GM18870 (cell line): ENCODE results near the gene STK35.

Experiments
- ATAC-seq: cut with Tn5 transposase; IDR thresholded peaks from one replicate; pipeline ENCODE4 v1.9.1; 2021; ENCODE audit warnings: moderate library complexity; ENCODE audit not compliant: unreplicated experiment

The STK35 gene

GRCh38 chr20:2104236-2104635, 2.6 kb downstream of the STK35 start:
- ATAC-seq = no peak

GRCh38 chr20:2108498-2108897, 6.9 kb downstream of the STK35 start:
- no peak for ATAC-seq

- ATAC-seq = no peak
Observed at GRCh38 chr20:2108987-2109386, 7.4 kb downstream of the STK35 start.

- no peak for ATAC-seq
Observed at GRCh38 chr20:2109425-2110210, 8.0 kb downstream of the STK35 start.

- ATAC-seq = no peak
Observed at GRCh38 chr20:2112910-2113309, 11.3 kb downstream of the STK35 start.

- ATAC-seq = no peak
Observed at GRCh38 chr20:2114127-2114959, 12.7 kb downstream of the STK35 start.

- no peak for ATAC-seq
Observed at GRCh38 chr20:2114990-2115681, 13.5 kb downstream of the STK35 start.

- no peak for ATAC-seq
Observed at GRCh38 chr20:2116170-2116940, 14.7 kb downstream of the STK35 start.

GRCh38 chr20:2118783-2119182, 17.2 kb downstream of the STK35 start:
- no peak for ATAC-seq

- ATAC-seq = no peak
Observed at GRCh38 chr20:2122936-2123335, 21.3 kb downstream of the STK35 start.

- ATAC-seq = no peak
Observed at GRCh38 chr20:2123720-2124119, 22.1 kb downstream of the STK35 start.

- ATAC-seq = no peak
Observed at GRCh38 chr20:2124564-2125213, 23.1 kb downstream of the STK35 start.

GRCh38 chr20:2125474-2126112, 24.0 kb downstream of the STK35 start:
- ATAC-seq = no peak

GRCh38 chr20:2127238-2127637, 25.6 kb downstream of the STK35 start:
- no peak for ATAC-seq

GRCh38 chr20:2128542-2128941, 26.9 kb downstream of the STK35 start:
- ATAC-seq = no peak

- no peak for ATAC-seq
Observed at GRCh38 chr20:2130062-2130591, 28.5 kb downstream of the STK35 start.

GRCh38 chr20:2130683-2131082, 29.1 kb downstream of the STK35 start:
- no peak for ATAC-seq

- ATAC-seq = no peak
Observed at GRCh38 chr20:2131366-2131765, 29.7 kb downstream of the STK35 start.

- ATAC-seq = no peak
Observed at GRCh38 chr20:2132461-2132901, 30.9 kb downstream of the STK35 start.
